SH-SY5Y (cell line): ENCODE measurements around the gene SGSM2.

Experiments
- GATA2 ChIP-seq: IDR thresholded peaks from 2 replicates; pipeline ENCODE4 v1.6.1; 2011; ENCODE audit warnings: mild to moderate bottlenecking, low read depth, low read length
- GATA3 ChIP-seq: IDR thresholded peaks from 2 replicates; pipeline ENCODE4 v1.6.1; 2011; ENCODE audit warnings: low read depth, mild to moderate bottlenecking, low read length, moderate library complexity

- TF ChIP-seq GATA3 (no peak), GATA2 (no peak)
Measured at GRCh38 chr17:2406903-2407790, 69.8 kb downstream of the SGSM2 start.
